H1 (cell line): ENCODE results near the gene SPSB1. TPM values are rescaled to one million over a fixed set of nuclear protein-coding genes. Genes with fewer than 3 reads are reported as not detected.

Experiments used
- CTBP2 ChIP-seq: IDR thresholded peaks from 2 replicates; pipeline ENCODE4 v1.7.0; 2011; ENCODE audit warnings: borderline replicate concordance, mild to moderate bottlenecking, moderate library complexity, mixed read lengths, low read length; ENCODE audit not compliant: insufficient read depth, insufficient read length
- EZH2 ChIP-seq: fragments of 200-600 bp; sonication (generic); IDR thresholded peaks from 2 replicates; pipeline ENCODE4 v1.7.1; 2012; ENCODE audit warnings: low read depth, mild to moderate bottlenecking, moderate library complexity, low read length, inconsistent platforms; ENCODE audit not compliant: severe bottlenecking
- GABPA ChIP-seq: IDR thresholded peaks from 2 replicates; pipeline ENCODE4 v1.6.1; 2011; ENCODE audit warnings: mild to moderate bottlenecking, low read length, moderate library complexity, borderline replicate concordance; ENCODE audit not compliant: insufficient read depth
- GTF2F1 ChIP-seq: IDR thresholded peaks from 2 replicates; pipeline ENCODE4 v1.6.1; 2012; ENCODE audit warnings: low read depth, low read length, improper control_type of control experiment, borderline replicate concordance
- KDM1A ChIP-seq: fragments of 200-600, 300-600 bp; sonication (generic); IDR thresholded peaks from 2 replicates; pipeline ENCODE4 v1.7.1; 2016; ENCODE audit warnings: mild to moderate bottlenecking, low read length, borderline replicate concordance
- RBBP5 ChIP-seq: IDR thresholded peaks from 2 replicates; pipeline ENCODE4 v1.7.1; 2012; ENCODE audit warnings: low read depth, mild to moderate bottlenecking, inconsistent platforms, low read length, moderate library complexity, borderline replicate concordance
- polyA plus RNA-seq, 7 experiments: library from polyadenylated mRNA; depleted of rRNA in 3 of 7; stranded (reverse) in 5 of 7; unstranded in 2 of 7; fragments of >200 nt in 5 of 7; fragments of 200-250 nt in 2 of 7; gene quantifications; 1 replicate in 5 of 7; 2 replicates in 1 of 7; 4 replicates in 1 of 7; pipeline versions ENCODE4 v1.2.1 to v1.2.3, GENCODE V29; 2011 to 2013; ENCODE audit warnings: missing spikeins in 2 of 7, mixed read lengths in 2 of 7
- total RNA-seq: library from RNA; stranded (reverse); fragmentation: NEBNext Ultra II Directional; extraction: Animal tissue kit (Norgen Biotek cat#: 25700); gene quantifications from 2 replicates; pipeline ENCODE4 v1.2.1, GENCODE V29; 2021

The SPSB1 gene
- total and polyA plus RNA-seq, 2 of the 8 experiments (the other 6 are each of a cell fraction or from before 2014, with no cell fraction given) = 5.3 to 6.4 TPM

DNA sequence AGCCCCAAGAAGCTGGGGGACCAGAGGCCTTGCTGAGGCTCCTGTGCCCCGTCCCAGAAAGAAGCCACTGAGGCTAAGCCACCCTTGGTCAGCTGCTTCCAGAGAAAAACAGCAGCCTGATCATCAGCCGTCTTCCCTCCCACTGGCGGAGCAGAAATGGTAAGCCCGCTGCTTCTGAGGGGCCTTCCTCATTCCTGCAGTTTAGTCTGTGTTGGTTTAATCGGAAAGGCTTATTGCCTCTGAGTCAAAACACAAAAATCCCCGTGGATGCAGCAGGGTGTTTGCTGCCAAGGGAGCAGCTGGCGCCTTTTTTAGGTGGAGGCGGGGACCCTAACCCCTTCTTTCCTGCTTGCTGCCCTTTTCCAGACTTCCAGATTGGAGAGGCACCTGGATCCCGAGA lies 33.9 kb downstream of the SPSB1 start (continued):
- no peak for TF ChIP-seq CTBP2
- TF ChIP-seq EZH2 = no peak
- TF ChIP-seq RBBP5 = no peak
- no peak for TF ChIP-seq GABPA
- no peak for TF ChIP-seq GTF2F1
- no peak for TF ChIP-seq KDM1A
- TF ChIP-seq, all 59 proteins: peak for 0
